ENCODE measurements around the gene CDK11B.
"Not testable (repeated sequence)": the region's sequence is repeated elsewhere in the genome, so short reads cannot be mapped to it uniquely, and the experiment has no call there.

The CDK11B gene

GRCh38 chr1:1683104-1683905 is 24.5 kb upstream of the CDK11B start:
- DNase-seq (ENCODE audit: low spot score): no peak

- DNase-seq (ENCODE audit: low spot score): no peak
Observed at GRCh38 chr1:1680912-1681273, 22.1 kb upstream of the CDK11B start.

- no peak for DNase-seq (ENCODE audit: low spot score)
Observed at GRCh38 chr1:1680031-1680911, 21.5 kb upstream of the CDK11B start.

GRCh38 chr1:1678581-1679380 is 20.0 kb upstream of the CDK11B start:
- peak; percentile 41 for DNase-seq (ENCODE audit: low spot score)

- DNase-seq (ENCODE audit: low spot score): no peak
Observed at GRCh38 chr1:1677718-1678580, 19.1 kb upstream of the CDK11B start.

- DNase-seq (ENCODE audit: low spot score): not testable (repeated sequence)
Observed at GRCh38 chr1:1676087-1676486, 17.3 kb upstream of the CDK11B start.

- DNase-seq (ENCODE audit: low spot score): not testable (repeated sequence)
Observed at GRCh38 chr1:1675218-1675617, 16.4 kb upstream of the CDK11B start.

- not testable (repeated sequence) for DNase-seq (ENCODE audit: low spot score)
Observed at GRCh38 chr1:1674806-1675205, 16.0 kb upstream of the CDK11B start.

GRCh38 chr1:1672181-1672965 is 13.6 kb upstream of the CDK11B start:
- DNase-seq (ENCODE audit: low spot score): no peak

GRCh38 chr1:1671365-1672119 is 12.7 kb upstream of the CDK11B start:
- DNase-seq (ENCODE audit: low spot score): no peak

- DNase-seq (ENCODE audit: low spot score): no peak
Observed at GRCh38 chr1:1670866-1671265, 12.1 kb upstream of the CDK11B start.

- DNase-seq (ENCODE audit: low spot score): no peak
Observed at GRCh38 chr1:1669468-1670440, 10.9 kb upstream of the CDK11B start.

GRCh38 chr1:1666526-1666925 is 7.7 kb upstream of the CDK11B start:
- DNase-seq (ENCODE audit: low spot score): no peak

GRCh38 chr1:1665815-1666251 is 7.0 kb upstream of the CDK11B start:
- no peak for DNase-seq (ENCODE audit: low spot score)

- DNase-seq (ENCODE audit: low spot score): no peak
Observed at GRCh38 chr1:1664941-1665814, 6.4 kb upstream of the CDK11B start.

- not testable (repeated sequence) for DNase-seq (ENCODE audit: low spot score)
Observed at GRCh38 chr1:1664318-1664717, 5.5 kb upstream of the CDK11B start.

GRCh38 chr1:1662830-1663560 is 4.2 kb upstream of the CDK11B start:
- not testable (repeated sequence) for DNase-seq (ENCODE audit: low spot score)

Data from kidney tubule cell (primary cell).